Stimulated activated naive CD4-positive, alpha-beta T cell (primary cell): ENCODE data around the gene ELMO1.

Experiments
- DNase-seq, 6 experiments: peaks; one replicate each; lab custom pipeline; 2025; lab: John Stamatoyannopoulos, UW

The ELMO1 gene

DNA sequence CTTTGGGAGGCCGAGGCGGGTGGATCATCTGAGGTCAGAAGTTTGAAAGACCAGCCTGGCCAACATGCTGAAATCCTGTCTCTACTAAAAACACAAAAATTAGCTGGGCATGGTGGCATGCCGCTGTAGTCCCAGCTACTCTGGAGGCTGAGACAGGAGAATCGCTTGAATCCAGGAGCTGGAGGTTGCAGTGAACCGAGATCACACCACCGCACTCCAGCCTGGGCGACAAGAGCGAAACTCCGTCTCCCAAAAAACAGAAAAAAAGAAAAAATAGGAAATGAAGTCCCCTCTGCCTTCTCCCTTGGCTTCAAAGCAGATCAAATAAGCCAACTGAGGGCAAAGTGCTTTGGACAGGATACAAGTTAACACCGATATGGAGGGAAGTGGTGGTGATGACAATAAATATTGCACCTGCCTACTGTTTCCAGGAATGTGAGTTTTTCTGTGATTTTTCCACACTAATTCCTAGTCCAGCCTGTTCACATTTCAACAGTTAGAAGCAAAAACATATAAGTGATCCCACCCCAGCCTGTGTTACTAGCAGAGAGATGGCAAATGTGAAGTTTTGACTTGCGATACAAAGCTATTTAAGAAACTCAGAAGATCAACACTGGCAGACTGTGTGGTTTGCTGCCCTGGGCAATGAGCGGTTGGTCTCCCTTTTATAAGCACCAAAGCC is 433.2 kb downstream of the ELMO1 start:
- DNase-seq: no peak

DNA sequence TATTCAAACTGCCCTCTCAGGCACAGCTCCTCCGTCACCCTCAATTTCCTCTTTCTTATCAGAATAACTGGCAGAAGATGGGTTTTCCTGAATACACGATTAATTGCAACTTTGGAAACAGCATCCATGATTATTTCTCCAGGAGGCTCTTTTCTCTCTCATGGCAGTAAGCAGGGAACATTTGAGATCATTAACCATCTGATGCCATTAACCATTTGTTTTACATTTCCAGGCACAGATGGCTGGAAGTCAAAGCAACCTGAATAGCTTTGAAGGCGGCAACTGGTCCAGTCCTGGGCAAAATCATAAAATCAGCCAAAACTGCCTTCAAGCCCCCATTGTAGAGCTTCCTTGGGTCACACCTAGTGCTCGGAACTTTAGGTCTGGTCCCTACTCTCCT is 434.9 kb downstream of the ELMO1 start:
- DNase-seq: no peak

DNA sequence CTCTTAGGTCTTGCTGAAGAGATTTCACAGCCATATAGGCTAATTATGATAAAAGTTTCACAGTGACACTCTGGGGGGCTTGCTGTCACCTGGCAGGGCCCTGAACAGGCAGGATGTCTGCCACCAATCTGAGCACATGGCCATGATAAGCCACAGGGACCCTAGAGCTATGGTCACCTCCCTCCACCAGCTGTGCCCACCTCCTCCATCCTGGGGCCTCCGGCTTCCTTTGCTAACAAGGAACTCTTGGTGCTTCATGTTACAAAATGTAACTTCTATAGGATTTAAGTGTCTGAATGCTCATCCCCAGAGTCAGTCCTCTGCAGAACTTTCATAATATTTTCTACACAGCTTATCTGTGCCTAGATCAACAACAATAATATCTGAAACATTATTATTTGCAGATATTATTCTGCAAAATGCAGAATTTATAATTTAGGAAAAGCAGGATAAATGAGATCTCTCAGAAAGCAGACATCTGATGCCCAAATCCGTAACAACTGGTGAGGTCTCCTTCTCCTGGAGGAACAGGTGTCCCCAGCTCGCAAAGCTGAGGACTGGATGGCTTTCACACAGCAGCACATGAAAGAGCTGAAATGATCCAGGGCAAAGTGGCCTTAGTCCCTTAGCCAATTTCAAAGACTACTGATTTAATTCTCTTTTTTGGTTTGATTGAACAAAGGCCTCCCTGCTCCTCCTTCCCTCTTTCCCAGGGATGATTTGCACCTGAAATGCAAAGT is 437.3 kb downstream of the ELMO1 start:
- no peak for DNase-seq

DNA sequence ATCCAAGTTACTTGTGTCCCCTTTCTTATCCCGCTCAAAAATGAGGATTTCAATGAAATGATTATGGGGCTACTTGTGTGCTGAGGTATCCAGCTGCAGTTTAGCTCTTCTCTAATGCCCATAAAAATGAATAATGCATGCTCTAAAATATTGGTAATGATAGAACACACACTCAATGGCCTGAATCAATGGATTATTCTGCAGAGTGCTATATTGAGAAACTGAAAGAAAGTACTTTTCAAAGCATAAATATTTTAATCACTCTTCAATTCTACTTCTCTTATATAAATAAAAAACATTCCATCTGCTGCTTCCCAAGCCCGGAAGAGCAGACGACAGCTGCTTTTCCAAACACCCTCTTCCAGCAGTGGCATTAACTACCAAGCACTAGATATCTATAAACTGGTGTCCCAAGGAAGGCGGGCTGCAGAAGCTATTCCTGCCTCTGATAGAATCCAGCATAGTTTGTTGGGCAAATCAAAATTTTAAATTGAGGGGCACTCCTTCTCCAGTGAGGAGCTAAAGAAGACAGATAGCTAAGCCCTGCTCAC is 439.5 kb downstream of the ELMO1 start:
- no peak for DNase-seq

DNA sequence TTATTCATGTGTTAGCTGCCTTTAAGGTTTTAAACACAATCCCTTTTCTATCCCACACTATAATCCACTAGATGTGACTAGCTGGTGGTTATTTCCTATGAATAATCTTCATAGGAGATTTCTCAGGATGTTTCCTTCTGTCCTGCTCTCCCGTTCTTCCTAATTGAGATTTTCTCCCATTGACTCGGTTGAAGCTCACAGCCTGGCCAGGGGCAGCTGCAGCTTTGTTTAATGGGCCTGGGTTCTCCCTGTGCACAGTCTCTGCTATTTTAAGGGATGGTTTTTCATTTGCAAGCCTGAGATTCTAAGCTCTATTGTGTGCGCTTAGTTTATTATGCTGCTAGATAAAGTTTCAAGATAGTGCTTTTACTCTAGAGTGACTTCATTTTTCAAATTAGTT is 441.0 kb downstream of the ELMO1 start:
- DNase-seq: no peak

DNA sequence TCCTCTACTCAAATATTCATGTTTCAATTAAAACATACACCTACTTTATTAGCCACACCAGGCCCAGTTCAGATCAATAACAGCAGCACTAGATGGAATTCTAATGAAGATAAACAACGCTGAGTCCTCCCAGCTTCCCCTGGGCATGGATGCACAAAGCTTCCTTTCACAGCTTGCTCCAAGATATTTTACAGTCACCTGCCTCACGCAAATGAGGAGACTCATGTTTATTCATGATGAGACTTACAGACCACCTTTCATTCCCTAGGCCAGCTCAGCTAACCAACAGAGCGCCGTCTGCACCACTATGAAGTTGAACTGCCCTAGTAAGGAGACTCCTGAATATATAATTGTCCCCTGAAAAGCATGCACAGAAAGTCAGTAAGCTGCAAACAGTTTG is 441.4 kb downstream of the ELMO1 start:
- no peak for DNase-seq

DNA sequence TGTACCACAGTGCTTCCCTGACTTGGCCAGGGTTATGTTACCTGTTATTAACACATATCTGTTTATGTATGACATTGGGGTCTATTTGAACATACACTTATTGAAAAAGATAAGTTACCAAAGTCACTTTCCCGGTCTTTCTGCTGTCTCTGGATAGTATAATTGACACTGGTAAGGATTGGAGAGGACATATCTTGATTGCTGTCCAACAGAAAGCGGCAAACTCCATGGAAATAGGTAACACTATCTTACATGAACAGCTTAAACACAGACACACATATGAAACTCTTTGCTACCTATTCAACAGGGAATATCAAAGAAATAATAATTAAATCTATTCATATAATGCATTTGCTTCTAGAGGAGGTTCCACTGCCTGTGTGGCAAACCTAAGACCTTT is 441.9 kb downstream of the ELMO1 start:
- no peak for DNase-seq

DNA sequence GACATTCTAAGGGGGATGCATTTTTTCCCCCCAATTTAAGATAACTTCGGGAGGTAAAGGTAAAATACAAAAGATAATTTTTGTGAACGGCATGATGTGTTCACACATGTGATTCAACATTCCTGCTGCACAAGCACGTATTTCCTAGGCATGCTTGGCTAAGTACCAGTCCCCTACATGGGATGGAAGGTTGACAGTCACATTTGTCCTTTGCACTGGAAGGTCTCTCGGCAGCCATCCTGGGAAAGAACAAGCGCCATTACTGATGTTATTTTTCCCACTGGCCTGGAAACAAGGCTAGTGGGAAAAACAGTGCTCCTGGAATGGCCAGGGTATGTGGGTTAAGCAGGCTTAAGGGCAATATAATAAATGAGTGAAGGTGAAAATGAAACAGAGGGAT is 448.2 kb downstream of the ELMO1 start:
- DNase-seq: no peak

DNA sequence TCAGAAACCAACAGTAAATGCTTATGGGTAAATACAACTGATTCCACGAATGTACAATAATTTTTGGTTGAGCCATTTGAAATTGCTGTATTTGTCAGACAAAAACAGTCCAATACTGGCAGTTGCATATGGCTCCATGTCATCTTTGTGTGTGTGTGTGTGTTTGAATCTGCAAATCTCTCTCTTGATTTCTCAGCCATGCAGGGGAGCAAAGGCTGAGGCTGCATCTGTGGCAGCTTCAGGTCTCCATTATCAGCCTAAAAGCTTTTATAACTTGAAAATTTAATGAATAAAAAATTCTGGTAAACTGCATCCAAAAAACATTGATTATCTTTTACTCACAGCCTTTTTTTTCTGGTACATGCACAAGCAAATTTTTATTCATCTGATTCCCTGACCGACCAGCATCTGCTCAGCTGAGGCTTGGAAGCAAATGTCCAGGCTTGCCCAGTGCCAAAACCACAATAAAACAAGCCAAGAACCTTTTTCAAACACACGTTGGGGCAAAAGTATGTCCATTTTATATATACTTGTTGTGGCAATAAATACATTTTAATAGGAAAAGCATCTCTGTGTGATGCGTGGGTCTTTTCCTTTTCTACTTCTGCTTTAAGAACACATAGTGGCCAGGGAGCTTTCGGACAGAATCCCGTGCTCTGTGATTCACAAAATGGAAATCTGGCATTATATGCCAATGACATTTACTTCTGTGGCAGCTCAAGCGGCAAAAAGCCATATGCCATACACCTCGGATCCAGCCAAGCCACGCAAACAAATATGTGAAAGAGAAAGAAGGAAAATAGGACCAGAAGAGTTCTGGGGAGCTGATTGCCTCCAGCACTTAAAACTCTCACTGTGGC is 448.8 kb downstream of the ELMO1 start:
- DNase-seq: no peak

DNA sequence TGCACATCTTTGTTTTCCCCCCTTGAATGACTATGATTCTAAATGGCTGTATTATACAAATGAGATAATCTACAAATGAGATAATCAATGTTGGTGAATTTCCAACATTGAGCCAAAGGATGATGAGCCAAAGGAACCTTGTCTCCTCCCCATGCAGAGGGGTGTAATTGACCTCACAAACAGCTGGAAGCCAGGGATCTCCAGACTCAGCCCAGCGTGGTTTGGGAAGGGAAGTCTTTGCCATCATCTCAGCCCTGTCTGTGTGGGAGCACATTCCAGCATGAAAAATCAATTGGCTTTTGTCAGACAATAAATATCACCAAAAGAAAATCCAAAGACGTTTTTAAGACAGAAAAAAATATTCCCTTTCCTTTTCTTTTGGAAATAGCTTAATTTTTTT is 452.9 kb downstream of the ELMO1 start:
- DNase-seq: no peak

DNA sequence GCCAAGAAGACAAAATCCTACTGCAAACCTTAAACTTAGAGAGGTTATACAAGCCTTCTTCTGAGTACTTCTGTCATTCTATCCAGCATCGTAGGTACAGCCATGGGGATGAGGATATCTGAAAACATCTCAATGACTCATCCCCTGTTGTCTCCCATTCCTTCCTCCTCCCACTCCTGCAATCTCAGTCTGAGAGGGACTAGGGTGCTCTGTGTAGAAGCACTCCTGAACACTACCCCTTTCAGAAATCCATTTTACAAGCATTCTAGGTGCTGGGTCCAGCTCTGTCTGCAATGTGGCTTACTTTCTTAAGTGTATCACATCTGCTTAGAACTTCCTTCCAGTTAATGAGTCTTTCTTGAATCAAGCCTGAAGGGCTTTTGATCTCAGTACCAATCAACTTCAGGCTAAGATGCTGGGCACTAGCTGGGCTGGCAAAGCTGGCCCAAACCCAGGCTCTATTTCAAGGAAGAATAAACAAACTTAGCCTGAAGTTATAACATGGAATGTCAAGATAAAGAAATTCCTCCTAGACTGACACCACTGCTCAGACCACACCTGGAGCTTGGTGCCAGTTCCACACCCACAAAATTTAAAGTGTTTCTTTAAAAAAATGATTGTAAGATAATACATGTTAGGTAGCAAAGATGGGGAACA is 454.1 kb downstream of the ELMO1 start:
- DNase-seq: no peak

DNA sequence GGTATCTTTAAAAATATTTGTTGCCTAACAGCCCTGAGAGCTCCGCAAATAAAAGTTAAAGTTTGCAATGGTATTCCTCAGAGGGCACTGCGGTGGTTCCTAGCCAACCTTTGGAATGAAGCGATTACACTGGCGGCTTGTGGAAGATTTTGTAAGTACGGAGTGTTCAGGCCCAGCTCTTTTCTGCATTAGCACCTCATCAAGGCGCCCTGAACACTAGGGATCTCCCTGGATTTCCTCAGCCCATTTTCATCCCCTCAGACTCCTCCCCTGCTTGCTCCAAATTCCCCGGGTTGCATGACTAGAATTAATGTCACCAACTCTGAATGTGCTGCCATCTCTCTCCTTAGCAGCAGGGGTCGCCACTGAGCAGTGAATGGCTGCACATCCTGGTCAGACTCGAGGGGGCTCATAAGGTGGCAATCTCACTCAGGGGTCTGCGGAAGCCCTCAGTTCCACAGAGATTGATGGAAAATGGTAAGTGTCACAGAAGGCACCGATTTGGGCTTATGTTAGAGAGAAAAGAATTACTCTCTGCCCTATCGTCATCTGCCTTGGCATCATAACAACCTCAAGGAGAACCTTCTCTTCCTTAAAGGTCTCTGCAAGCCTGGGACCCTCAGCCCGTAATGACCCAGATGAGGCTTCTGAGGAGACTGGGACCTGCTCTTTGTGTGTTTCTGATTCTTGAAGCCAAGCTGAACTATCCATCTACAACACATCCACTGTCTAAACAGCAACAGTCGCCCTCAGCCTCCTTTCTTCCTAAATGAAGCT is 461.5 kb downstream of the ELMO1 start:
- DNase-seq: peak; percentile 3 to 58 (median 18)

DNA sequence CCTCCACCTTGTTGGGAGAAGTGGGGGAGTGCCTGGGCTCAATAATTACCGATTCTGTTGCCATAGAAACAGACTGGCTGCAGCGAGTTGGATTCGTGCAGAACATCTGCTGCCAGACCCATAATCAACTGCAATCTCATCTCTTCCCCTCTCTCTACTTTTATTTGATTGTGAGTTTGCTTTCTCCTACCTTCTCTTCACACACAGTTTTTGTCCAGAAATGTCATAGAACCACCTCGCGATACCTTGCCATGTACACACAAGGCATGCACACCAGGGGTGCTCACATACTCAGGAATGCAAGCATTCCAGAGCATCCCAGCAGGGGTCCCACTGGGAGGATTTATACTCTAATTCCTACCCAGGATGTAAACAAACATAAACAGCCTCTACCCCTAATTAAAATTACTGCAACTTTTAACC is 462.1 kb downstream of the ELMO1 start:
- DNase-seq: no peak

DNA sequence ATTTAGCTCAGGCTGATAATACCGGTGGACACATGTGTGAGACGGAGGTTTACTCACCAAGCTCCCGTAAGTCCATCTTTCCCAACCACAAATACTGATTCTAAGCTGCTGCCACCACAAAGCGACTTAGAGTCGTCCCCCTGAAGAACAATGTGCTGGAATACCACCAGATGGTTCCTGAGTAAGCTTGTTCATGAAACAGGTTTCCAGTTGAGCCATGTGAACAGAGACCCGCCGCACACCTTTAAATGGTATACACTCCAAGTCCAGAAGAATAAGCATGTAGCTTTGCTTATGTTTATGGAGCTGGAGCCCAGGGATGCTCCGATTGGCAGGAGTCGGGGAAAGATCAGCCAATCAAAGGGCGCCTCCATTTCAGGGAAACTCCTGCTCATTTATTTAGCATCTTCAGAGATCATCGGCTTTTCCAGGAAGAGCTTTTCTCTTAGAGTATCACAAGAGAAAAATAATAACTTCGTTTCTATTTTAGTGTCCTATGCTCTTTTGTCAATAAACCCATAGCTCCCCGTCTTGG is 462.7 kb downstream of the ELMO1 start:
- no peak for DNase-seq

DNA sequence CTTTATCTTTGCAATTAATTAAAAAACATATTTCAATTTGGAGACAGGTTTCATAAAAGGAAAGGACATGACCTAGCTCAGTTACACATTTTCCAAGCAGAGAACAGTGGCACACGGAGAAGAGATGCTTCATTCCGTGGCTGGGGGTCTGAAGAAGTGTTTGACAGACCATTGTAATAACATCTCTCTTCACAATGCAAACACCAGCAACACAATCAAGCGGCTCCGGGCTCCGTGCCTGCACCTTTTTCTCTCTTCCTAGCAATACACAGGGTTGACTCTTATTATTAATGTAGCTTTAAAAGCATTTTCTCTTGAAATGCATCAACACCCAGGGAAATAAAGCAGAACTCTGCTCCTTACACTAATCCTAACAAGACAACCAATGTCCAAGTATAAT is 463.3 kb downstream of the ELMO1 start:
- no peak for DNase-seq

DNA sequence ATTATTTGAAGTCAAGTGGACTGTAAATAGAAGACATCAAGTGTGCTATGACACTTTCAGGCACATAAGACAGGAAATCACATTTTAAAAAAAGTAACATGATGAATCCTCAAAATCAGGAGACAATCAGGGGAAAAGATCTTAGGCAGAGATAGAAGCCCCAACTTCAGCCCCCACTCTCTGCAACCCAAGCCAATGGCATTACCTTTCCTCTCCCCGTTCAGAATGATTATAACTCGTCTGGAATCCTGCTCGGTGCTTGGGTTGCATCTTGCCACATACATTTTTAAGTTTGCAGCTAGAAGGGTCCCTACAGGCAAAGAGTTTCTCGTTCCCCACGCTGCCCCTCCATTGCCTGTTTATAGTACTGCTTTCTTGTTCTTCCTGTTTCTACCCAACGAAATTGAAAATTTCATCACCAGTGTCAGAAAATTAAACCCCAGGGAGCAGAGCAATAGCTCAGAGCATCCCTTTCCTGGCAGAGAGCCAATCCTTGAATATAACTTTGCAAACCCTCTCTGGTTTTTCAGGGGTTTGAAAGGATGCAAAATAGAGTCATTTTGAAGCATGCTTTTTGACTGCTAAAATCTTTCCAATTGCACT is 463.9 kb downstream of the ELMO1 start:
- no peak for DNase-seq

DNA sequence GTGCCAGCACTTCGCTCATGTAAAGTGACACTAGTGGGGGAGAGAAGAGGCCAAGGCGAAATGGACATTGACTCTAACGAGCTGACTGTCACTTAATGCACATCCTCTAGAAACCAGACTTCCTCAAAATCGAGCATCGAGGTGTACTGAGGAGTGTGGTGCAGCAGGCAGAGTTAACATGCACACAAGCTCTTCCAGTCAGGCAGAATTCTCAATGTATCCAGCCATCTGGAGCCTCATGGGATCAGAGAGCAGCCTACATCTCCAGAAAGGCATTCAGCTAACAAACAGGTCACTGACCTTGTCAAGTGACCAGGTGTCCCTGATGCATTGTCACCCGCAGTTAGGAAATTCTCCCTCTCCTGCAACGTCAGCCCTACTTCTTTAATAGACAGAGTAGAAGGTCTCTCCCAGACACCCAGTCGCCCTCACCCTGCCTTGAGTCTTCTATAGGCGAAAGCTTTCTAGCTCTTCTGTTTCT is 464.6 kb downstream of the ELMO1 start:
- no peak for DNase-seq

DNA sequence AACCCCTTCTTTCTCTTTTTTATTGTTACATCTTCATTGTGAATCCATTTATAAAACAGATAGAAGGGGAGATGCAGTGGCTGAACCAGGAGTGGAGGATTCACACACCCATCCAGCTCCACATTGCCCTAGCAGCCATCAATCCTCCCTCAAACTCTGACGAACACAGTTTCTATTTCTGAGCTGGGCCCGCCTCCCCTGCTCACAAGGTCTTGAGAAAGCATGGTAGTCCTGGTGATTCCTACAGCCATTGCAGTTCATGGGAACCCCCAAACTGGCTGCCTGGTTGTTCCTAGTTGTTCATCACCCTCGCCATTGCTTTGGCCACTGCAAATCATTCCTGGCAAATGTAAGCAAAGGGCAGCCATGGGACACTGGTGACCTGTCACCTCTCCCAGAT is 465.9 kb downstream of the ELMO1 start:
- no peak for DNase-seq

DNA sequence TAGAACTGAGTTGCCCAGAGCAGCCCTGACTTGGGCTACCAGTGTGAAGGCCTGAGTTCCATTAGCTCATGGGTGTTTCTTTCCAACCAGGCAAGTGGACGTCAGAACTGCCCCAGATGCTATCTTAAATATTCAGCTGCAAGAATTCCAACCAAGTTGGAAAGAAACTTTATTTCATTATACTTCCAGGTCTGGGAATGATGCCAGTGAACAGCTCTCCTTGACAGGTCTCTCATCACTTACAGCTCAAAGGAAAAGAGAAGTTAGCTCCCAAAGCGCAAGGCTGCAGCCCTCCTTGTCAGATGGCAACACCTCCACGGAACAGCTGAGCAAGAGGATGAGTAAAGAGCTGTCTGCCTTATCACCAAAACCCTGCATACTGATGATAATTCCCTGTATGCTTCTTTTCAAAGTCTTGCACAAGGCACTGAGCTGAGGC is 468.8 kb downstream of the ELMO1 start:
- DNase-seq: no peak

DNA sequence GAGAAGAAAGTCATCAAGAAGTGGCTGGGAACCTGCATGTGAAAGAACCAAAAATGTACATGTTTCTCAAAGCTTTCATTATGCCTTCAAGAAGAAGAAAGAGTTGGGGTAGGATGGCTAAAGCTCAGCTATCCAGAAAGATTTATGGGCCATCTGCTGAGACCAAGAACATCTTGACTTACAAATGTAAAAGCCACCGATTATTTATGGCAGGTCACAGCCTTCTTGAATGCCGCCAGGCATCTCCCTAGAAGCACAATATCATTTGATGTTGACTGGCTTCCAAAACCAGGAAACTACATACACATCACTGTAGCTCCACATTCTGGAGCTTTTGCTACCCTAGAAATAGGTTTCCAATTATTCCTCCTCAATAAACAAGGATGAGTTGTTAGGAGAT is 470.2 kb downstream of the ELMO1 start:
- DNase-seq: no peak
